Measurements from ENCODE around the gene MYOD1.

The MYOD1 gene

GRCh38 chr11:17770917-17771316, 51.5 kb downstream of the MYOD1 start:
- Mint-ChIP-seq H3K4me1 (ENCODE audit: low read depth) (no peaks in the 10 kb centered on the region), H3K9me3 (no peaks in the 10 kb centered on the region), H3K27me3 (no peaks in the 10 kb centered on the region), H3K36me3 (ENCODE audit: low read depth) (no peaks in the 10 kb centered on the region), H3K4me3 (no peak overlapping the region), H3K27ac (no peak overlapping the region)
- intact Hi-C loops (cut with micrococcal nuclease): no loop called here

- no peak overlapping the region for H3K4me3 Mint-ChIP-seq
- H3K9me3 Mint-ChIP-seq: no peaks in the 10 kb centered on the region
- H3K4me1 Mint-ChIP-seq (ENCODE audit: low read depth): no peaks in the 10 kb centered on the region
- no peaks in the 10 kb centered on the region for H3K36me3 Mint-ChIP-seq (ENCODE audit: low read depth)
- no peaks in the 10 kb centered on the region for H3K27me3 Mint-ChIP-seq
- intact Hi-C loops (cut with micrococcal nuclease): no loop called here
- H3K27ac Mint-ChIP-seq: no peak overlapping the region
Observed at GRCh38 chr11:17771415-17771814, 52.0 kb downstream of the MYOD1 start.
